ENCODE measurements around the gene JAG2.

Gene JAG2

DNA sequence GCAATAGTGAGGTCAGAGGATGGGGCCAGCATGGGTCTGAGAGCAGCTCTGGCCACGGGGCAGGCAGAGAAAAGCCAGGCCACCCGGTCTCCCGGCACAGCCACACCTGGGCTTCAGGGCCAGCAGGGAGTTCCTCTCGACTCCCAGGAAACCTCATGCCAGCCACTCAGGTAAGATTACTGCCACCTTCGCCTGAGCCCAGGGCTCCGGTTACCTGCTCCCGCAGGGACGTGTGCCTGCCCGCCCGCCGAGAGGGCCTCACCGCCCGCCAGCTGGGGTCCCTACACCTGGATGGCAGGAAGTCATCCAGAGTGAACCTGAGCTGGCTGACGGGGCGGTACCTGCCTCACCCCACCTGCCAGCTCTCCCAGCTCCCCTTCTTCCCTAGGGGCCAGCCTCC is 7.3 kb downstream of the JAG2 start:
- TF ChIP-seq POLR2AphosphoS5 (IDR thresholded peaks at IDR 0.05; ENCODE audit: borderline replicate concordance, low read depth, low read length) (no peak), EZH2 (IDR thresholded peaks at IDR 0.05) (no peak), FOXP2 (optimal IDR thresholded peaks at IDR 0.05; ENCODE audit: control extremely low read depth, extremely low read length, insufficient read depth) (no peak)
- no peak for DNase-seq (ENCODE audit: low read depth, low spot score)
- Histone ChIP-seq H3K4me3 (no peak overlapping the region), H3K36me3 (ENCODE audit: insufficient read depth, low read length) (no peaks in the 10 kb centered on the region), H3K9me3 (ENCODE audit: low read depth, low read length) (no peaks in the 10 kb centered on the region), H3K9ac (ENCODE audit: insufficient read length) (no peak overlapping the region), H3K27ac (no peak overlapping the region)

DNA sequence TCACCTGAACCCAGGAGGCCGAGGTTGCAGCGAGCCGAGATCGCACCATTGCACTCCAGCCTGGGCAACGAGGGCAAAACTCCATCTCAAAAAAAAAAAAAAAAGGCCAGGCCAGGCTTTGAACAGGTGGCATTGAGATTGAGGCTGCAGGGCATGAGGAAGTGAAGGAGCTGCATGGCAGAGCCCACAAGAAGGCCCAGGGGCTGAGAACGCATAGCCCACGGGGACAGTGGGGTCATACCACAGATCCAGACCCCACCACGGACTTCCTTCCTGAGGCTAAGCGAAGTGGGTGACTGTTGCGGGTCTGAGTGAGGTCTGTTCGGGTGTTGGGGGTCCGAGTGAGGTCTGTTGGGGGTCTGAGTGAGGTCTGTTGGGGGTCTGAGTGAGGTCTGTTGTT is 7.8 kb downstream of the JAG2 start:
- Histone ChIP-seq H3K27ac (no peak overlapping the region), H3K4me3 (no peak overlapping the region), H3K9ac (ENCODE audit: insufficient read length) (no peak overlapping the region), H3K36me3 (ENCODE audit: insufficient read depth, low read length) (no peaks in the 10 kb centered on the region), H3K9me3 (ENCODE audit: low read depth, low read length) (no peaks in the 10 kb centered on the region)
- no peak for TF ChIP-seq POLR2AphosphoS5 (IDR thresholded peaks at IDR 0.05; ENCODE audit: borderline replicate concordance, low read depth, low read length)
- TF ChIP-seq FOXP2 (optimal IDR thresholded peaks at IDR 0.05; ENCODE audit: control extremely low read depth, extremely low read length, insufficient read depth) = no peak
- no peak for TF ChIP-seq EZH2 (IDR thresholded peaks at IDR 0.05)
- no peak for DNase-seq (ENCODE audit: low read depth, low spot score)

DNA sequence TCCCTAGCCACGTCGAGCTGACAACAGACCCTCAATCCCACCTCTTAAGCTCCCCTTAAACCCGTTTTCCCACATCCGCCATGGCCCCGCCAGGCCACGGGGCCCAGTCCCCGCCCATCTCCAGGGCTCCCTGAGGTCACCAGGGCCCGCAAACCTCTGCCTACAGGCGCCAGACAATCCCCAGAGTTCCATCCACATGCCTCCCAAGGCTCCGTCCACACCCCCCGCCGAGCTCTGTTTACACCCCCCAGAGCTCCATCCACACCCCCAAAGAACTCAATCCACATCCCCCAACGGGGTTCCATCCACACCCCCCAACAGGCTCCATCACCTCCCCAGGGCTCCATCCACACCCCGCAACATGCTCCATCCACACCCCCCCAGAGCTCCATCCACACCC is 9.2 kb downstream of the JAG2 start:
- no peaks in the 10 kb centered on the region for H3K36me3 ChIP-seq (ENCODE audit: insufficient read depth, low read length)
- H3K27ac ChIP-seq = no peak overlapping the region
- no peak overlapping the region for H3K9ac ChIP-seq (ENCODE audit: insufficient read length)
- TF ChIP-seq POLR2AphosphoS5 (IDR thresholded peaks at IDR 0.05; ENCODE audit: borderline replicate concordance, low read depth, low read length) (no peak), EZH2 (IDR thresholded peaks at IDR 0.05) (no peak), FOXP2 (optimal IDR thresholded peaks at IDR 0.05; ENCODE audit: control extremely low read depth, extremely low read length, insufficient read depth) (no peak)
- H3K9me3 ChIP-seq (ENCODE audit: low read depth, low read length) = no peaks in the 10 kb centered on the region
- no peak for DNase-seq (ENCODE audit: low read depth, low spot score)
- no peak overlapping the region for H3K4me3 ChIP-seq

DNA sequence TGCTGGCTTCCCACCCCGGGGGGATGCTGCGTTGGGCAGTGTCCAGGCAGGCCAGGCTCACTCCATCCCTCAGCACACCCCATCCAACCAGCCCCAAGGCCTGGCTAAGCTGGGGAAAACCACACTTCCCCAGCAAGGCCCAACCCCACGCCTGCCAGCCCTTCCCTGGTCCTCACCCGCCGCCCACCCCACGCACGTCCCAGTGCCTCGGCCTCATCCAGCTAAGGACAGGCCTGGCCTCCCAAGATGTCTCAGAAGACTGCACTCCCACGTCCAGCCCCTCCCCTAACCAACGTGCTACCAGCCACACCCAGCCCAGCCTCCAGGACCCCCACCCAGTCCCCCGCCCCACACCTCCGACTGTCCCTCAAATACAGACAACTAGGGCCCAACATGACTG is 9.8 kb downstream of the JAG2 start:
- Histone ChIP-seq H3K4me3 (no peak overlapping the region), H3K27ac (no peak overlapping the region), H3K36me3 (ENCODE audit: insufficient read depth, low read length) (no peaks in the 10 kb centered on the region), H3K9ac (ENCODE audit: insufficient read length) (no peak overlapping the region), H3K9me3 (ENCODE audit: low read depth, low read length) (no peaks in the 10 kb centered on the region)
- DNase-seq (ENCODE audit: low read depth, low spot score) = no peak
- TF ChIP-seq FOXP2 (optimal IDR thresholded peaks at IDR 0.05; ENCODE audit: control extremely low read depth, extremely low read length, insufficient read depth) (no peak), EZH2 (IDR thresholded peaks at IDR 0.05) (no peak), POLR2AphosphoS5 (IDR thresholded peaks at IDR 0.05; ENCODE audit: borderline replicate concordance, low read depth, low read length) (no peak)

DNA sequence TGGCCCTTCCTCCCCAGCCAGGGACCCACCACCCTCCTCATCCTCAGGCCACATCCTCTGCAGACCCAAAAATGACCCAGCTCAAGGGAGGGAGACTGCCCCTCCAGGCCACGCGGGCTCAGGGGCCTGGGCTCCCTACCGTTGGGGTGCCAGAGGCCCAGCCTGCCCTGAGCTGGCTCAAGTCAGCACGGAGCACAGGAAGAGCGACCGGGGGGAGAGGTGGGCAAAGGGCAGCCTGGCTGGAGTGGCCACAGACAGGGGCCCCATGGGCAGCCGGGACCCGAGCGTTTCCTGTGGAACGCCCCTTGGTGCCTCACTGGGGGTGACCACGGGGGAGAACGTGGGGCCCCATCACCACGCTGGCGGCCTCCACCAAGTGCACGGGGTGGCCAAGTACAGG is 10.7 kb downstream of the JAG2 start:
- Histone ChIP-seq H3K9ac (ENCODE audit: insufficient read length) (no peak overlapping the region), H3K36me3 (ENCODE audit: insufficient read depth, low read length) (no peaks in the 10 kb centered on the region), H3K9me3 (ENCODE audit: low read depth, low read length) (no peaks in the 10 kb centered on the region), H3K27ac (no peak overlapping the region), H3K4me3 (no peak overlapping the region)
- TF ChIP-seq EZH2 (IDR thresholded peaks at IDR 0.05) (no peak), POLR2AphosphoS5 (IDR thresholded peaks at IDR 0.05; ENCODE audit: borderline replicate concordance, low read depth, low read length) (no peak), FOXP2 (optimal IDR thresholded peaks at IDR 0.05; ENCODE audit: control extremely low read depth, extremely low read length, insufficient read depth) (no peak)
- DNase-seq (ENCODE audit: low read depth, low spot score) = no peak

DNA sequence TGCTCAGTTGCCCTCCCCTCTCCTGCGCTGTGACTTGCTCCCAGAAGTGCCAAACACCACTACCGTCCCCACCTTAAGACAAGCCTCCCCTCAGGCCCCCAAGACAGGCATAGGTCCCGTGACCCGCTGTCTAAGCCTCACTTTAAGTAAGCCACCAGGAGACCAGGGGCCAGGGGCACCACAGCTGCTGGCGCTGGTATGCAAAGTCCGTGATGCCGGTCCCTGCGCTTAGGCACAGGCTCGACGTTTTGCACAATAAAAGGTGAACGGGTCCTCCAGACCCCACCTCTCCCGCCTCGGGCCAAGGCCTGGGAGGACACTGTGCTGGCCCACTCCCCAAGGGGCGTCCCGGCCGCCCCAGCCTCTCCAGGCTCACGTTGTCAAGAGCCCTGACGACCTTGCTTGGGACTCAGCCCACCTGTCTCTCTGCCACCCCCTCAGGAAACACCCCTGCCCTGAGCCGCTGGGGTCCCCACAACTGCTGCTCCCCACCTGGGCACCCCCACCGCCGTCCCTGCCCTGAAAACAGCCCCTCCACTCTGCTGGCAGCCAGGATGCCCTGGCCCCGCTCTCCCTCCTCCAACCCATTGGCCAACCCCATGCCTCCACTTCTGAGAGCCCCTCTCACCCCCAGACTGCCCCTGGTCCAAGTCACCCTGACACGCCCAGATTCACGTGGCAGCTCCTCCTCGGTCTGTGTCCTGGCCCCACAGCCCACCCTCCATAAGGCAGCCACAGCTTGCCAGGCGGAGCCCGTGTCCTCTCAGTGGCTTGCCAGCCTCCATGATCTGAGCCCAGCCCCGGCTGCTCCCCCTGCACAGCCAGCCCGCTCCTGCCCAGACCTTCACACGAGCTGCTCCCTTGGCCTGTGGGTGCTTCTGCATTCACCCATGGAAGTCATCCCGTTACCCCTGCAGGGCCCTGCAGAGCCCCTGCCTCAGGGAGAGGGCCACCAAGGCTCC is 11.9 kb downstream of the JAG2 start:
- H3K9ac ChIP-seq (ENCODE audit: insufficient read length) = no peak overlapping the region
- TF ChIP-seq POLR2AphosphoS5 (IDR thresholded peaks at IDR 0.05; ENCODE audit: borderline replicate concordance, low read depth, low read length) = no peak
- TF ChIP-seq EZH2 (IDR thresholded peaks at IDR 0.05) = no peak
- TF ChIP-seq FOXP2 (optimal IDR thresholded peaks at IDR 0.05; ENCODE audit: control extremely low read depth, extremely low read length, insufficient read depth) = no peak

DNA sequence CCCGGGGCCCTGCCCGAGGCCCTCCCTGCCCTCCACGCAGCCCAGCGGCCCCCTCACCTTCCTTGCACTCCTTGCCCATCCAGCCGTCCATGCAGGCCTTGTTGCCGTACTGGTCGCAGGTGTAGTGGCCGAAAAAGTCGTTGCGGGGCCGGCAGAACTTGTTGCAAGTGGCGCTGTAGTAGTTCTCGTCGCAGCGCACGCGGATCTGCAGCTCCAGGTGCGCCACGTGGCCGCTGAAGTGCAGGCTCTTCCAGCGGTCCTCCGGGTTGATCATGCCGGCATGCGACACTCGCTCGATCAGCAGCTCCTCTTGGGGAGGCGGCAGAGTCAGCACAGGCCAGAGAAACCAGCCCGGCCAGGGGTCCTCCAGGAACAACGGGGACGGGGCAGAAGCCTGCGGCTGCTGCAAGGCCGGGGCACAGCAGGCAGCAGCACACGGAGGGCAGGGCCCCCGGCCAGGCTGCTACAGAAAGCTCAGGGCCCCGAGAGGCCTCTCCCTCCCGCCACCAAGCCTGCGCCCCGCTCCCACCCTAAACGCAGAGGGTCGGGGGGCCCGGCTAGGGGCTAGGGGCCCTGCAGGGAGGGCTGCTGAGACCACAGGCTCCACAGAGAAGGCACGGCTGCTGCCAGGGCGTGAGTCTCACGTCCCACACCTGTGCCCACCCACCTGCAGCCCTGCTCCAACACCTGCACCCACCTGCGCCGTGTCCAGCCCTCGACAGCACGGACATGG is 12.7 kb downstream of the JAG2 start:
- no peak overlapping the region for H3K27ac ChIP-seq
- no peak for DNase-seq (ENCODE audit: low read depth, low spot score)
- H3K9ac ChIP-seq (ENCODE audit: insufficient read length) = no peak overlapping the region
- TF ChIP-seq EZH2 (IDR thresholded peaks at IDR 0.05) (no peak), POLR2AphosphoS5 (IDR thresholded peaks at IDR 0.05; ENCODE audit: borderline replicate concordance, low read depth, low read length) (no peak), FOXP2 (optimal IDR thresholded peaks at IDR 0.05; ENCODE audit: control extremely low read depth, extremely low read length, insufficient read depth) (no peak)
- H3K9me3 ChIP-seq (ENCODE audit: low read depth, low read length) = no peaks in the 10 kb centered on the region
- no peak overlapping the region for H3K4me3 ChIP-seq
- H3K36me3 ChIP-seq (ENCODE audit: insufficient read depth, low read length) = no peaks in the 10 kb centered on the region

More for the DNA sequence above, 11.9 kb downstream of the JAG2 start:
- no peak for DNase-seq (ENCODE audit: low read depth, low spot score)
- no peak overlapping the region for H3K27ac ChIP-seq
- H3K4me3 ChIP-seq = no peak overlapping the region
- no peaks in the 10 kb centered on the region for H3K36me3 ChIP-seq (ENCODE audit: insufficient read depth, low read length)
- H3K9me3 ChIP-seq (ENCODE audit: low read depth, low read length) = no peaks in the 10 kb centered on the region

DNA sequence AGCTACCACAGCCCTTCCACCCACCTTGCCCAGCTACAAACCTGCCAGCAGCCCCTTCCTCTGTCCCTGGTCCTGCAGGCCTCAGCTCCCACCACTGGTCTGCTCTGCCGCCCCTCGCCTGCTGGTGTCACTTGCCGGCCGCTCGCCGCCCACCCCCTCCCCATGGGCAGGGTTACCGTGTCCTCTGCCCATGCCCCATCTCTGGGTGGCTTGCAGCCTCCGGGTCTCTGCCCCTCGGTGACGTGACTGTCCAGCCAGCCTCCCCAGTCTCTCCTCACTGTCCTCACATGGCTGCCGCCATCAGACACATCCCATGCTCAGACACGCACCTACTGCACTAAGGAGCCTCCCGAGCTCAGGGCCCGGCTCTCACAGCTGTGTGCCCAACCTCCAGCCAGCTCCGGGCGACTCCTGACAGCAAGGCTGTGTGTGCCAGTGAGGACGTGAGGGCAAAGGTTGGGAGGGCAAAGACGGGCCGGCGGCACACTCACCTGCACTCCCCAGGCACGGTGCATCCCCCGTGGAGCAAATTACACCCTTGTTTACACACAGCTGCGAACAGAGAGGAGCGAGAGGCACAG is 13.4 kb downstream of the JAG2 start:
- no peak overlapping the region for H3K9ac ChIP-seq (ENCODE audit: insufficient read length)
- no peak overlapping the region for H3K27ac ChIP-seq
- no peaks in the 10 kb centered on the region for H3K36me3 ChIP-seq (ENCODE audit: insufficient read depth, low read length)
- no peak for DNase-seq (ENCODE audit: low read depth, low spot score)
- no peak for TF ChIP-seq POLR2AphosphoS5 (IDR thresholded peaks at IDR 0.05; ENCODE audit: borderline replicate concordance, low read depth, low read length)
- no peak overlapping the region for H3K4me3 ChIP-seq
- H3K9me3 ChIP-seq (ENCODE audit: low read depth, low read length) = no peaks in the 10 kb centered on the region
